ENCODE measurements around the gene PIM3.

The PIM3 gene

DNA sequence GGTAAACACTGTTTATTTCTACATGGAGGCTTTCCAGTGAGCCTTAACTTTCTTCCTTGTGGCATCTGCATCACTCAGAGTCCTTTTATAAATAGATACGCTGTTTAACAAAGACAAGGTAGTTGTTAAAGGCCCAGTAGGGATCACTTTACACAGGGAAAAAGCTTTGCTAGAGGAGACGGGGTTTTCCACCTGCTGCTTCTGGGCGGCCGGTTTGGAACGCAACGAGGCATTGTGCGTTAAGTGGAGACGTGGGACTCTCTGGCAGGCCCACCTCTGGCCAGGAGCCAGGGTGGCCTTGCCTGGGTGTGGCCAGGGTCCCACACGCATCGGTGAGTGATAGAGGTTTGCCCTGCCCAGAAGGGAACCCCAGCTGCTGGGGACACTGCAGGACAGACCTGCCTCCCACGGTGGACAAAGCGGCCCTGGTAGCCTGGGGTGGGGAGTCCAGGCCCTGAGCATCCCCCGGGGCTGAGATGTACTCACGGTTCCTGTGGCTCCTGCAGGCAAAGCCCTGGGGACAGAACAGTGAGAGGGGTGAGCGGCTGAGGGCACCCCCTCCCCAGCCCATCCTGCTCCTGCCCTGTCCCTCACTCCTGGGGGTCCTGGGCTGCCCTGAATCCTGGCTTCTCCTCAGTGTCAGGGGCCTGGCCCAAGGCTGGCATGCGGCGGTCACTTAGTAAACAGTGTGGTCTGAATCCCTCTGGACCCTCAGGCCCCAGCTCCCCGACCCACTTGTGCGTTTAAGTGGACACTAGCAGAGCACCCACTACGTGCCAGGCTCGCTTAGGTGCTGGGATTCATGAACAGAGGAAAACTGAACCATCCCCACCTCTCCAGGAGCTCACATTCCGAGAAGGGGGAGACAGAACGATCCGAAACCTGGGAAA is 47.8 kb downstream of the PIM3 start:
- no peak for DNase-seq

DNA sequence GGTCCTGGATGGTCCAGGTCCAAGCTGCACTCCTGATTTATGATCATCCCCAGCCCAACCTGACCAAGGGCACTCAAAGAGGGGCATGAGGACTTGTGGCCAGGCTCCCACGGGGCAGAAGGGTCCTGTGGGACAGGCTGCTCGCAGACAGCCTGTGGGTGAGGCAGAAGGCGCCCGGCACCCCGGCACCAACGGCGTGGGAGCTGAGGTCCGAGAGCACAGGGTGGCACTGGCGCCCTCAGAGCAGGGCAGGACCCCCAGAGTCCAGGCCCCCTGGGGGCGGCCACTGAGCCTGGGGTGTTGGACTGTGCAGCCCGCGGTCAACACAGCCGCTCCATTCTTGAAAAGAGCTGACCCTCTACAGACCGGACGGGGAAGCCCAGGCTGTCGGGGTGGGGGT is 48.7 kb downstream of the PIM3 start:
- DNase-seq, result no peak

DNA sequence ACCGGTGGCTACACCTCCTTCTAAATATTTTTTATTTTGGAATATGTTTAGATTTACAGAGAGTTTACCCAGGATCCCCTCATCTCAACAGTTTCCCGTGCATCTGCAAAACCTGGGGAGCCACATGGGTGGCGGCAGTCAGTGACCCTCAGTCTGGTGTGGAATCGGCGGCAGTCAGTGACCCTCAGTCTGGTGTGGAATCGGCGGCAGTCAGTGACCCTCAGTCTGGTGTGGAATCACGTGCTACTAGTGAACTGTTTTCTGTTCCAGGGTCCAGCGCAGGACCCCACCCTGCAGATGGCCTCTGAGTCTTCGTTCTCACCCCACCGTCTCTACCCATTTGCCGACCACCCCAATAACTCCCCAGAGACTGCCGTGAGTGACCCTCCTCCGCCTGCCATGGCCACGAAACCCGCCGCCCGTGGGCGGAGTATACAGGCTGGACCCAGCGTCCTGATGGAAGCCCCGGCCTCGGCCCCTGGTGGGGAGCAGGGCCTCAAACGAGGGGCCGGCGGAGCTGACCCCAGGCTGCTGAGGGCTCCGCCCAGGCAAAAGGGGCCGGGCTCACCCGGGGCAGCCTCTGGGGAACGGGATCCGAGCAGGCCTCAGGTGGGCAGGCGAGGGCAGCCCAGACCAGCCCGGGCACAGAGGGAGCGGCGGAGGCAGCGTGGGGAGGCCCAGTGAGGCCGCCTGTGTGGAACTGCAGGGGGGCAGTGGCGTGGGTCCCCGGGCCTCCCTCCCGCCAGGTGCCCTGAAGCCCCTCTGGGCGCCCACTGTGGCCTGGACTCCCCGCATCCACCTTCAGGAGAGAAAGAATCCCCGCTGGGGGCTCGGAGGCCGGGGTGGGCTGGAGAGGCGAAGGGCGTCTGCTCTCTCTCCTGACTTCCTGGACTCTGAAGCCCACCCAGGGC is 49.4 kb downstream of the PIM3 start:
- no peak for DNase-seq

DNA sequence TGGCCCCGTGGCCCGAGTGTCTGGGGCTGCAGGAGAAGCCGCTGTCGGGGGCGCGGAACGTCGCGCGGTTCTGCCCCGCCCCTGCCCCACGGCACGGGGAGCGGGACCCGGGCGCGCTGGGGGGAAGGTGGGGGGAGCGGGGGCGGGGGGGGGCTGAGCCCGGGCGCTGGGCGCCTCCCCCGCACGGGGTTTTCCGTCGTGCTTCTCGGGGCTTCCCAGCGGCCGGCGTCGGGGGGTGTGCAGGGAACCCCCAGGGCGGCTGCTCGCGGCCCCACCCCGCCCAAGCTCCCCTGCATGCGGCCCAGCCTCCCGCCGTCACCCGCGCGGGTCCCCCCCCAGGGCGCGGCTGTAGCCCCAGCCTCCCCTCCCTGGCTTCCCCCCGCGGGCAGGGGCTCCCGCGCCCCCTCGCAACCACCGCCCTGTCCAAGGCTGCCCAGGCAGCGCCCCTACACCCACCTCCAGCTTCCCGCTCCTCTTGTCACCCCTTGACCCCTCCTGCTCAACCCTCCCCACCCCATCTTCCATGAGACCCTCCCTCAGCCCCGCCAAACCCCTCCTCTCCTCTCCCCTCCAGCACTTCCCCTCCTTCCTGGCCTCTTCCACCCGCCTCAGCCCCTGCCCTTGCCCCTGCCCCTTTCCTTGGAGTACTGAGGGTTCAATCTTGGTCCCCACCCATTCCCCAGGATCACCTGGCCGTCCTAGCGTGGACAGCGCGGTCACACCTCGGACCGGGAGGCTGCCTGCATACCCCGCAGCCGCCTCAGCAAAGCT is 50.3 kb downstream of the PIM3 start:
- peak; percentile 73 for DNase-seq

DNA sequence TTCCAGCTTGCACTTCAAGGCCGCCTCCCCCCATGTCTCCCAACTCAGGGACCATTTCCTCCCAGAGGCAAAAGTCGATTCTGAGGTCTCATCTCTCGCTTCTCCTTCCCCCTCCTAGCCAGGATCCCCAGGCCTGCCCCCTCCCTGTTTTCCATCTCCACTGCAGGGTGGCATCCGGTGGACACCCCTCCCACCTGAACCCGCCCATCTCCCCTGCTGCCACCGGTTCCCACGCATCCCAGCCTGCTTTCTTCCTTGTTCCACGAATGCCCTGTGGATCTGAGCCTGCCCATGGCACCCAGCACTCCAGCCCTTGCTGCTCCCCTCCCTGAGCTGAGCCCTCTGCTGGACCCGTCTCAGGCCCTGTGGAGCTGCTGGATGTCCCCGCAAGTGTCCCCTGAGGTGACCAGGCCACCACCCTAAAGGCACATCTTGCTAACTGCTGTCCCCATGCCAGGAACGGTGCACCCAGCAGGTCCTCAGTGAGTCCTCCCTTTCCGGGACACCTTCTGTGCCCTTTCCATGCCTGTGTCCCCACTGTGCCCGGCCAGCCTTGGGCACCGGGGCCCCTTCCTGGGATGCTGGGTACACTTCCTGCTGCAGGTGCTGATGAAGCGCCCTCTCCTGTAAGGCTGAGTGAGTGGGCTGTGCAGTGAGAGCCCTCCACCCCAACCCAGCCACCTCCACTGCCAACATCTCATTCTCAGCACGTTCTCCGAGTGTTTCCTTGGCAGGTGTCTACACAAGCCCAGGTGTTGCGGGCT is 51.1 kb downstream of the PIM3 start:
- DNase-seq, result no peak

DNA sequence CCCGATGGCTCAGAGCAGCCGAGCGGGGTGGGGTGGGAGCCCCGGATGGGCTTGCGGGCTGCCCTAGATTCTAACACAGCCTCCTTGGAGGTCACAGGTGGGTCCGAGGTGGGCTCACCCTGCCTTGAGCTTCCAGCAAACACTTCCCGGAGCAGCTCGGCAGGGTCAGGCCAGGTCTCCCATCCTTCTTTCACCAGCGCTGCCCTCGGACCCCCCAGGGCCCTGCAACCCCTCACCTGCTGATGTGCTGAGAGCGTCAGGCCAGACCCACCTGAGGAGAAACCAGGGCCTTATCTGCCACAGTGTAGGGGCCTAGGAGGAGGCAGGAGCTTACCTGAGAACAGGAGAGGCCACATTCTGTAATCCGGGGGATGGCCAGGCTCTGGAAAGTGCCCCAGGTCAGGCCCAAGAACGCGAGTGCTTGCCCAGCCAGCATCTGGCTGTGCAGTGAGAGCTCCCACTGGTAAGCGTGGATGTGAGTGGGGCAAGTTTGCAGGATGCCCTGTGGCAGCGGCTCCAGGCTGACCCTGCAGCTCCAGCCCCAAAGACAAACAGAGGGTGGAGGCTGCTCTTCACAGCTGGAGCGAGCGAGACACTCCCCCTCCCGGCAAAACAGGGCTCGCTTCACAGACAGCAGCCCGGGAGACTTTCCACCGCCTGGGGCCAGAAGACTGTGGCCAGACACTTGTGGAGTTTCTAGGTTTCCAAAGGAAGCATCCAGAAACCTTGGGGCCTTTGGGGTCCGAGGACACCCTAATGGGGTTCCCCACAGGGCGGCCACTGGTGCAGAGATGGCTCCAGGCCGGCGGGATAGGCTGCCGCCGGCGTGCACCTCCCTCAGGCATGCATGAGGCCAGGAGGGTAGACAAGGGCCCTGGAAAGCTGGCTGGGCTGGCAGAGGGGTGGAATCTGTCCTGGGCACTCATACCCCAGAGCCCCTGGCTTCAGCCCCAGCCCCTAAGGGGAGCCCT is 51.9 kb downstream of the PIM3 start, which contains the start of gene IL17REL:
Gene IL17REL, minus strand, starts transcription at position 555 of the 971 bp plus-strand sequence. Its CDS starts 119 bp downstream, at position 436.
- DNase-seq, result no peak
